ENCODE data around the gene MACROD2.
A peak's percentile ranks its signal among the peaks of the same experiment; 100 is the strongest.

Gene MACROD2

GRCh38 chr20:16061351-16061750 lies 2066.0 kb downstream of the MACROD2 start:
- no peak for DNase-seq (ENCODE audit: low read depth)
- no peak for TF ChIP-seq CTCF (conservative IDR thresholded peaks at IDR 0.05; ENCODE audit: control insufficient read depth, insufficient read depth, low read depth, low read length)
- H3K4me3 ChIP-seq (ENCODE audit: control insufficient read depth, low read depth, low read length) = no peak overlapping the region

DNA sequence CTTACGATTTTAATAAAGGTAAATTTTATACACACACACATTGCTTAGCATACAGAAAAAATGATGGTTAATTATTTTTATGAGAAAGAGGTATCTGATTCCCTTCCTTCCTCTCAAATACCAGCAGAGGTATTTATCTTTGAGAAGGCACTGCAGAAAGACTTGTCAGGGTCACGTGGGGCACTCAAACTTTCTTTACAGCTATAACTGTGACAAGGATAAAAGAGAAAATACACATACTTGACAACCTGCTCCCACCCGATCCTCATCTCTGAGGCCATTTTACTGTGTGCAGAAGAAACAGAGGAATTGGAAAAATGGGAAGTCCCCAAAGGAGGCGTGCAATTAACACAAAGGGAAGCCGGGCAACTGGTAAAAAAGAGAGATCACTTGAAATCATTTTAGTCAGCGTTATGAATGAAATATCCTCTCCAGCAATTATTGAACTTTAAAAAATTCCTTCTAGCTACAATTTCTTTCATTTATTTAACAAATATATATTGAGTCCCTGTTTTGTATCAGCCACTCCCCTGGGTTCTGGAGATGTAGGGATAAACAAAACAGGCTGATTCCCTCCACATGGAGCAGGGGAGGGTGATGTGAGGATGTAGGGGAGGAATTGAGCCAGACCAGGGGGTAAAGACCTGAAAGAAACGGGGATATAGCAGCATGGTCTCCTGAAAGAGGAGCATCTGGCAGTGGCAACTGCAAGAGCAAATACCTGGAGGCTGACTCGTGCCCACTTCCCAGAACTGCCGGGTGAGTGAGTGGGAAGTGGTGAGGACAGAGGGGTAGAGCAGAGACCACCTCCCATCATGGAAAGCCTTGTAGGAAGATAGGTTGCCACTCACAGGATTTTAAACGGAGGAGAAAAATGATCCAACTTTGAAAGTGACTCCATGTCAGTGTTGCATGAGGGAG lies 2067.6 kb downstream of the MACROD2 start:
- DNase-seq (ENCODE audit: low read depth) = peak; percentile 5
- H3K4me3 ChIP-seq (ENCODE audit: control insufficient read depth, low read depth, low read length) = no peak overlapping the region
- no peak for TF ChIP-seq CTCF (conservative IDR thresholded peaks at IDR 0.05; ENCODE audit: control insufficient read depth, insufficient read depth, low read depth, low read length)

GRCh38 chr20:16063881-16064280 lies 2068.6 kb downstream of the MACROD2 start:
- no peak for TF ChIP-seq CTCF (conservative IDR thresholded peaks at IDR 0.05; ENCODE audit: control insufficient read depth, insufficient read depth, low read depth, low read length)
- DNase-seq (ENCODE audit: low read depth) = peak; percentile 1
- H3K4me3 ChIP-seq (ENCODE audit: control insufficient read depth, low read depth, low read length) = no peak overlapping the region

DNA sequence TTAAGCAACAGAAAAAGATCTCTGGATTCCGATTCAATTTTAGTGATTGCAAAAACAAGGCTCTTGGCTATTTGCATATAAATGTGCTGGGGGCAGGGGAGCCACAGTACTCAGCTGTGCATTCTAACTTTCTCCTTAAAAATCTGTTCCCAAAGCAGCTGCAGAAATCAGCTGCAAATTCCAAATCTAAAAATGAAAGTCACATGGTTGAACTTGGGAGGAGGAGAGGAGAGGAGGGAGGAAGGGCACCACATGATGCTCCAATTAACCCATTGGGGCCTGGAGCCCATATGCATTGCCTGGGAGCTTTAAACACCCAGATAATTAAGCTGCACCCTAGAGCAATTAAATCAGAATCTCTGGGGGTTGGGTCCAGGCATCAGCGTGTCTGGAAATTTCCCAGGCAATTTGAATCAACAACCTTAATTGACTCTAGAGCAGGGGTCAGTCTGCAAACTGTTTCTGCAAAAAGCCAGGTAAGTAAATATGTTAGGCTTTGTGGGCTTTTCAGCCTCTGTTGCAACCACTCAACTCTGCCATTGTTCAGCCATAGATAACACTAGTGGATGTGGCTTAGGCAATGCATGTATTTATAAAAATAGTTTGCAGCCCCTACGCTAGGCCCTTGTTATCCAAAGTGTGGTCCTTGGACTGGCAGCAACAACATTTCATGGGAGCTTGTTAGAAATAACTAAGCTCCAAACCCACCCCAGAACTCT lies 2069.8 kb downstream of the MACROD2 start:
- no peak overlapping the region for H3K4me3 ChIP-seq (ENCODE audit: control insufficient read depth, low read depth, low read length)
- no peak for DNase-seq (ENCODE audit: low read depth)
- no peak for TF ChIP-seq CTCF (conservative IDR thresholded peaks at IDR 0.05; ENCODE audit: control insufficient read depth, insufficient read depth, low read depth, low read length)

DNA sequence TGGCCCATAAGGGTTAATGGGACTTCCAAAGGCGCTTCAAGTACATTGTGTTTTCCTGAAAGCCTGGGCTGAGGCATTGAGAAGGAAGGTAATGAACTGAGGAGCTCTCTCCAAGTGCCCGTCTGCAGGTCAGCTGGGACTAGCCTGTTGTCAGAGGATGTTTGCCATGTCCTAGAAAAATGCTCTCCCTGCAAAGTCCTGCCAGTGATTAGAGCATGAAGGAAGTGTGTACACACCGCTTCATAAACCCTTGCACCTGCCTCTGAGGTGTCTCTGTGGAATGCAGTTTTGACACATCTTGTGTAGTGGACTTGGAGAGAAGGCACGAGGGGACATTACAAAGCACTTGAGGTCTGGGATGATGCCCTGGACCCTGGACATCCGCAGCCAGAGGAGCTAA lies 2071.3 kb downstream of the MACROD2 start:
- TF ChIP-seq CTCF (conservative IDR thresholded peaks at IDR 0.05; ENCODE audit: control insufficient read depth, insufficient read depth, low read depth, low read length) = no peak
- DNase-seq (ENCODE audit: low read depth) = no peak
- H3K4me3 ChIP-seq (ENCODE audit: control insufficient read depth, low read depth, low read length) = no peak overlapping the region

- no peak for TF ChIP-seq CTCF (conservative IDR thresholded peaks at IDR 0.05; ENCODE audit: control insufficient read depth, insufficient read depth, low read depth, low read length)
- DNase-seq (ENCODE audit: low read depth) = no peak
Measured at GRCh38 chr20:16069389-16070010, 2074.2 kb downstream of the MACROD2 start.

More at GRCh38 chr20:16069389-16070010, 2074.2 kb downstream of the MACROD2 start:
- no peak overlapping the region for H3K4me3 ChIP-seq (ENCODE audit: control insufficient read depth, low read depth, low read length)
